SK-N-MC (cell line): Measurements from ENCODE around the gene TPPP.
"Not testable (repeated sequence)": the region's sequence is repeated elsewhere in the genome, so short reads cannot be mapped to it uniquely, and the experiment has no call there.

ENCODE experiments used
- EZH2 ChIP-seq: fragments of 200-600 bp; sonication (generic); IDR thresholded peaks from one replicate; pipeline ENCODE4 v1.6.1; 2017; ENCODE audit warnings: antibody characterized with exemption
- FOXP2 ChIP-seq: optimal IDR thresholded peaks from 2 replicates; pipeline ENCODE3; 2011; ENCODE audit warnings: mild to moderate bottlenecking, moderate library complexity; ENCODE audit not compliant: insufficient read depth; ENCODE audit errors: extremely low read length, control extremely low read depth
- POLR2AphosphoS5 ChIP-seq: IDR thresholded peaks from 2 replicates; pipeline ENCODE4 v1.6.1; 2012; ENCODE audit warnings: mild to moderate bottlenecking, low read depth, low read length, borderline replicate concordance

- not testable (repeated sequence) for TF ChIP-seq EZH2, POLR2AphosphoS5, FOXP2
Measured at GRCh38 chr5:679166-679895, 13.8 kb downstream of the TPPP start.
